Stomach (tissue), 4 donors: ENCODE measurements around the gene SAMD15.

Source experiments
- CTCF ChIP-seq, 7 experiments: fragments of 450-650 bp in 4 of 7; fragments of 200-600 bp in 3 of 7; sonication (generic) in 3 of 7; IDR thresholded peaks; one replicate each; pipeline ENCODE4 v1.5.1; 2016 to 2019; ENCODE audit warnings: antibody characterized with exemption in 7 of 7, control low read depth in 2 of 7, mild to moderate bottlenecking in 1 of 7
- POLR2AphosphoS5 ChIP-seq, 3 donors: sonication (generic); formaldehyde crosslinking; IDR thresholded peaks; one replicate each; pipeline ENCODE4 v1.6.1; 2016; ENCODE audit warnings: antibody characterized with exemption in 3 of 3

- TF ChIP-seq CTCF (IDR thresholded peaks at IDR 0.05) (no peak), POLR2AphosphoS5 (IDR thresholded peaks at IDR 0.05) (no peak)
These were observed 23.6 kb upstream of the SAMD15 start for GRCh38 chr14:77353469-77354141.
